Activated T-cell treated with anti-CD3 and anti-CD28 coated beads for 4 hours (primary cell): ENCODE measurements around the gene HOXA13.
A peak's percentile ranks its signal among the peaks of the same experiment; 100 is the strongest.

Experiments
- DNase-seq: peaks from one replicate; pipeline ENCODE4 v3.0.0-alpha.2; 2020

The HOXA13 gene

DNA sequence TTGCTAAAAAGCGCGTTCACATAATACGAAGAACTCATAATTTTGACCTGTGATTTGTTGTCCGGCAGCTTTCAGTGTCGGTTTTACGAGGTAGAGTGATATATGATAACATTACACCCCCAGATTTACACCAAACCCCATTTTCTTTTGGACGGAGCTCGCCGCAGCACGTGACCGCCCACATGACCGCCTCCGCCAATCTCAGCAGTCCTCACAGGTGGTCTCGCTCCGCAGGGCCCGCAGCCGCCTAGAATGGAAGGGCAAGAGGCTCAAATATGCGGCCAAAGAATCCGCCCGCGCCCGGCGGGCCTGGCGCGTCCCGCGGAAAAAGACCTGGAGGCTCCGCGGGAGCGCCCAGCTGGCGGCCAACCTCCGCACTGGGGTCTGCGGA is 43.4 kb downstream of the HOXA13 start, which contains the start of gene HOXA7:
Gene HOXA7 (minus strand): TSS at position 168 of the 391 bp plus-strand sequence. CDS start 130 bp downstream, at position 38.
- DNase-seq = no peak

DNA sequence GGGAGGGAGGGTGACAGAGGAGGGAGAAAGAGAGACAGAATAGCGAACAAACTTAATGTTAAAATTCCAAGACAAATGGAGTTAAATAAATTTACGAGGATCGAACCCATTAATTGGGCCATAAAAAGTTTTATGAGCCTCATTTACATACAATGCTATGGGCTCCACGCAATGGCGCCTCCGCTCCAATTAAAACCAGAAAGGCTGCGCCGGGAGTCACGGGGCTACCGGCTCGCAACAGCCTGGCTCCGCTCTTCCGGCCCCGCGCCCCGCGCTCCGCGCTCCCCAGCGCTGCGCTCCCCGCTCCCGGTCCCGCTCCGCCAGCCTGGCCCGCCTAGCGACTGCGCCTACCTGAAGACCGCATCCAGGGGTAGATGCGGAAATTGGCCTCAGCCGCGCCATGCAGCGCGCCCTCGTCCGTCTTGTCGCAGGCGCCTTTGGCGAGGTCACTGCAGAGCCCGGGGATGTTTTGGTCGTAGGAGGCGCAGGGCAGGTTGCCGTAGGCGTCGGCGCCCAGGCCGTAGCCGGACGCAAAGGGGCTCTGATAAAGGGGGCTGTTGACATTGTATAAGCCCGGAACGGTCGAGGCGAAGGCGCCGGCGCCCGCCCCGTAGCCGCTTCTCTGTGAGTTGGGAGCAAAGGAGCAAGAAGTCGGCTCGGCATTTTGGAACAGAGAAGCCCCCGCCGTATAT is 43.9 kb downstream of the HOXA13 start:
- no peak for DNase-seq

DNA sequence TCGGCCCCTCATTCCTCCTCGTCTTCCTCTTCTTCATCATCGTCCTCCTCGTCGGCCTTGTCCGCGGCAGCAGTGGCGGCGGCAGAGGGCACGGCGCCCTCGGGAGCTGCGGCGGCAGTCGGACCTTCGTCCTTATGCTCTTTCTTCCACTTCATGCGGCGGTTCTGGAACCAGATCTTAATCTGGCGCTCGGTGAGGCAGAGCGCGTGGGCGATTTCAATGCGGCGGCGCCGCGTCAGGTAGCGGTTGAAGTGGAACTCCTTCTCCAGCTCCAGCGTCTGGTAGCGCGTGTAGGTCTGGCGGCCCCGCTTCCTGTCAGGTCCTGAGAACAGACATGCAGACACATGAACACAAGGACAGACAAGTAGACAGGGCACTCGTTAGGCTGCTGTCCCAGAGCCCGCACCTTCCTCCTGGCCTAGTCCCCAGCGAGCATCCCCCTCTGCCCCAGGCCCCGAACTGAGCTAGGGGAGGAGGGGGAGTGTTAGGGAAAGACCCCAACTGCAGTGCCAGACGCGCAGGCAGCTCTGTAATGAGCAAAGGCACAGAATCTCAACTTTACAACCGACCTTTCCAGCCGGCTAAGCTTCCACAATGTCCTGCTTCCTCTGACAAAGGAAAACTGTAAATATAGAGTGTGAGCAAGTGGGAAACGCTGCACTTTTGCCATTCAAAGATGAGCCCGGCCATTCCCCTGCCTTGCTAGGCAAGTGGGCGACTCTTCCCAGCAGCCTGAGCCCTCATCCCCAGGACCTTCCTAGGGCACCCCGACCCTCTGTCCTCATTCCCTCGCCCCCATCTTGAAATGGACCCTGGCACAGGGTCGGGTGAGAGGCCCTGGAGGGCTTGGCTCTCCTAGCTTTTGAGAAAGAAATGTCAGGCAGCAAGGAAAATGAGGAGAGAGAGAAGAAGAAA is 44.7 kb downstream of the HOXA13 start:
- DNase-seq = peak; percentile 47

- no peak for DNase-seq
Observed at GRCh38 chr7:27154369-27154768, 45.5 kb downstream of the HOXA13 start.

DNA sequence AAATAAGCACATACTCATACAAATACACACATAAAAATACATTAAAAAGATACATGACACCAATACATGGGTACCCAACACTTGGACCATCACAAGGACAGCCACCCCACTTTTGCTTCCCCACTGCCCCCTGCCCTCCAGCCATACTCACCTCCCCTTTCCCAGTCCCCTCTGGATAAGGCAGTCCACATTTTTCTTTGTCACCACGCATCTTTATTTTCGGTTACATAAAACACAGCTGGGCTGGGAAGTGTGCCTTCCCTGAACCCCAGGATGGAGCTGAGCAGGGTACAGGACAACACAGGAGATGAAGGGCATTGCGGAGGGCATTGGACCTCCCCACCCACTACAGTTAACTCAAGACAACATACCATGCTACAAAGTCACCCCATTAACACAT is 46.4 kb downstream of the HOXA13 start:
- DNase-seq = no peak

- no peak for DNase-seq
Observed at GRCh38 chr7:27152816-27153442, 47.0 kb downstream of the HOXA13 start.

DNA sequence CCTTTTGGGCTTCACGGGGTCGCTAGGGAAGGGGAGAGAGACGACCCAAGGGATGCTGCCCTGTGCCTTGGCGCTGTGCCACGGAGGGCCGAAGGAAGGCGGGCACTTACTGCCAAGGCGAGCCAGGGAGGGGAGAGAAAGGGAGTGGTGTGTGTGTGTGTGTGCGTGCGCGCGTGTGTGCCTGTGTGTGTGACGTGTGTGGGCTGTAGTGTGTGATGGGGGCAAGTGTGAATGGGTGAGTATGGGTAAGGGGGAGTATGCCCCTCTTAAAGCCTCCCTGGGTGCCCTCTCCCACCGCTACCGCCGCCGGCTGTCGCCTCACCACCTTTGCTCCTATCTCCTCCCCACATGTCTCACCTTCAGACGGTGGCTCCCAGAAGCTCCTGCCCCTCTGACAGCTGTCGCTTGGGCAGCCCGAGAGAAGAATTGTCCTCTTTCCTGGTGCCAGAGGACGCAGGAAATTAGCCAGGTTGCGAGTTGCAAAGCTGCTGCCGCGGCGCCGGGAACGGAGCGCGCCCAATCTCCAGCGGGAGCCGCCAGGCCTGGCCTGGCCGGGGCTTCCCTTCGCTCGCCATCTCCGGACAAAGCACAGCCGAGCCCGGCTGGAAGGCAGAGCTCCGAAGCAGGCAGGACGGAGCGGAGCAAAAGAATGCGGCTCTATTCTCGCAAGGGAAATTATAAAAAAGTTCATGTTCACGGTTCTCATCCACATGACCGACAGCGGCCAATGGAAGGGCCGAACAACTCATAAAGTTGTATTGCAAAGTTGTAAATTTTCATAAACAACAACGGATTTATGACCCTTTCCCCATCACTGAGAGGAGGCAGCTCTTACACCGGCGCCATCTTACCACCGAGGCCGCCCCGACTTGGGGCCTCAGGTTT is 47.7 kb downstream of the HOXA13 start, which contains the start of gene HOXA3:
Gene HOXA3 (minus strand): TSS at position 653 of the 885 bp plus-strand sequence. CDS start 41,943 bp downstream, outside the sequence.
- no peak for DNase-seq

DNA sequence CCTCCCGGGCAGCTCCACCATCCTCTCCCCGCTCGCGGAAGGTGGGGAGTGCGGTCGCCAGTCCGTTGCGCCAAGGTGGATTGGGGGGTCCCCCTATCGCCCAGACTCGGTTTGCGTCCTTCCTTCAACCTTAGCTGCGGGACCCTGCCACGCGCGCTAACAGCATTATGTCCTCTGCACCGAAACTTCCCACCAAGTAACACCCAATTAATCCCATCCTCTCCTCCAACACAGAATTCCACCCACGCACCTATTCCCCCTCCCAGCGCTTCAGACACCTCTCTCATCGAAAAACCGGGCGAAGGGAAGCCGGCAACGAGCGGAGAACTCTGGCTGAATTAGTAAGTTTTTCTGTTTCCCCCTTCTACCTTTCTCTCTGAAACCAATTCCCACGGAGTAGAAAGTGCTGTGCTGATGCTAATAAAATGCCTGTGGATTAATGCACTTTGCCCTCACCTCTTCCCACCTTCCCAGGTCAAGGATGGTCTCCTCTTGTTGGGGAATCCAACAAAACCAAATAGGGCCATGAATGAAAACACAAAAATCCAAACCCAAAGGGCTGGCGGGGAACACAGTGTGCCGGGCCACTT is 48.5 kb downstream of the HOXA13 start:
- DNase-seq = no peak

GRCh38 chr7:27150568-27151340 is 49.1 kb downstream of the HOXA13 start:
- no peak for DNase-seq

- DNase-seq = no peak
Observed at GRCh38 chr7:27149842-27150567, 49.9 kb downstream of the HOXA13 start.

GRCh38 chr7:27148756-27149641 is 50.9 kb downstream of the HOXA13 start:
- no peak for DNase-seq

DNA sequence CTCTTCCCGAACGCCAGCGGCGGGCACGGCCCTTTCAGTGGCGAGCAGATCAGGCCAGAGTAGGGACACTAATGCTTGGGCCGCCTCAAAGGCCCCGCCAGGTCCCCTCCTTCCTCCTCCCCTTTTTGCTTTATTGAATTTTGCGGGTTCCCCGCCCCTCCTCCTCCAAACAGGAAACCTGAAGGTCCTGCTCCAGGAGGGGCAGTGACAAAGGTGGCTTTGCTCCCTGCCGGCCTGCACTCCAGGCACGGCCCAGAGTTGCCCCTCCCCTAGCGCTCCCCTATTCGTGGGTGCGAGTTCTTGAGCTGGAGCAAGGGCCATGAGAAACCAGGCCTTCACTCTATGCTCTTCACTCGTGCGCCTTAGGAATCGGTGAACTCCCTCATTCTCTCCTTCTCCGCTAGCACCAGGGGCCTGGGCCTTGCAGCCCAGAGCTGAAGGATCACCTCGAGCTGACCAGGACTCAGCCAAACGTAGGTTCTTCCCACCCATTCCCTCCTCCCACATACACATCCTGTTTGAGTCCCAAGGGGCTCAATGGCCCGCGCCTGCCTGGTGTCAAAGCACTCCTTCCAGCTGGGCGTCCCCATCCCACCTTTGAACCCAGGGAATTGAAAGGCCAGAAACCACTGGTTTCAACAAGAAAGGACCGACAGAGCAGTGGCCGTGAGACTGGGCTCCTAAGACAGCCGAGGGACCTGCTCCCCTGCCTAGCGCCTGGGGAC is 51.7 kb downstream of the HOXA13 start:
- DNase-seq = no peak

DNA sequence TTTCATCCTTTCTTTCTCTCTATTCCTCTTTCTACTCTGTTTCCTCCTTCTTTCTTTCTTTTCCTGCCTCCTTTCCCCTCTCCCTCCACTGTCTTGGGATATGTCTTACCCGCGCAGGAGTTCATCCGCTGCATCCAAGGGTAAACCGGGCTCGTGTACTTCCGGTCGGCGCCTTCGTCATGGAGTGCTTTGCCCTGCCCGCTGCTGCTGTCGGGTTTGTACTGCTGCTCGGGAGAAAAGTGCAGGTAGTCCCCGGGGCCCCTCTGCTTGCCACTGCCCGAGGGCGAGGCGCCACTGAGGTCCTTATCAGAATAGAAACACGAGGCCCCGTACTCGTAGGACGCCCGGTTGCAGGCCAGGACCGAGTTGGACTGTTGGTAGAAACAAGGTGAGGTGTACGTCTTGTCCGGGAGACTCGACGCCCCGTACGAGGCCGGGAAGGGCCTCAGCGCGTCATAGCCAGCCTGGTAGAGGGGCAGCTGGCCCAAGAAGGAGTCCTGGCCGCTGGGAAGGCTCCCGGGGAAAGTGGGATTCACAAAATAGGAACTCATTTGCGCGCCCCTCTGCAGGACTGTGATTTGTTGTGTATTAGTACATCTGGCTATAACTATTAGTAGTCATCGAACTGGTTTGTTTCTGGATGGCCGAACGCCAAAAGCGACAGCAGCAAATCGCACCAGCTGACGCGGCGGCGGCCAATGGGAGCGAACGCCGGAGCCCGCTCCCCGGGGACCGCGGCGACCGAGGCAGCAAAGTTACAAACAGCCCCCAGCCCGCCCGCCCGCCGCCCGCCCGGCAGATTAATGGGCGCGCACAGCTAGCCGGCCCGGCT is 52.5 kb downstream of the HOXA13 start, which contains the start of gene HOXA6:
Gene HOXA6 (minus strand): TSS at position 576 of the 832 bp plus-strand sequence. CDS start 25 bp downstream, at position 551.
- no peak for DNase-seq

DNA sequence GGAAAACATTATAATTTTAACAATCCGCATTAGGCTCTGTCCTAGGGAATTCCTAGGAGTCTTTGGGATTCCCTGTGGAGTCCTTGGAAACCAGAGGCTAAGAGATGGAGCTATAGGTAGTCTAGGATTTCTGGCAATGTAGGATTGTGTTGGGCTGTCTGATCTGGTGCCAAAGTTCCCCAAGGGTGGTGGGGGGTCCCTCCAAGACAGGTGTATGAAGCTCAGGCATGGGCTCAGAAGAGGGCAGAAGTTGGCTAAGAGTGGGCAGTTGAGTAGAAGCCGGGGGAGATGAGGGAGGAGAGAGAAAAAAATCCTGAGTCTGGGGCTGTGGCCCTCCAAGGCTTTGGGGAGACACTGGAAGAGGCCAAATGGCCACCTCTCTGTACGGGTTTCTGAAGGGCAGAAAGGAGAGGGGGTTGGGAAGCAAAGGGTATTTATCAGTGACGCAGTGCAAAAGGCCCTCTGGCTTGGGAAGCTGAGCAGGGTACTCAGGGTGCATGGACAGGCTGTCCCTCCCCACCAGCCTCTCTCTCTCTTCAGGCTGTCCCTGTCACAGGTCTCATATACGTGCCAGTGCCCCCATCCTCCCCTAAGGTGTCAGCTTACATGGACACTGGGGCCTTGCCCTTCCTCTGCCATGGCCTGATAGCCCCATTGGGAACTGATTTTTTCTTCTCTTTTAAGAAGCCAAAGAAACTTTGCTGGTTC is 53.2 kb downstream of the HOXA13 start:
- no peak for DNase-seq

DNA sequence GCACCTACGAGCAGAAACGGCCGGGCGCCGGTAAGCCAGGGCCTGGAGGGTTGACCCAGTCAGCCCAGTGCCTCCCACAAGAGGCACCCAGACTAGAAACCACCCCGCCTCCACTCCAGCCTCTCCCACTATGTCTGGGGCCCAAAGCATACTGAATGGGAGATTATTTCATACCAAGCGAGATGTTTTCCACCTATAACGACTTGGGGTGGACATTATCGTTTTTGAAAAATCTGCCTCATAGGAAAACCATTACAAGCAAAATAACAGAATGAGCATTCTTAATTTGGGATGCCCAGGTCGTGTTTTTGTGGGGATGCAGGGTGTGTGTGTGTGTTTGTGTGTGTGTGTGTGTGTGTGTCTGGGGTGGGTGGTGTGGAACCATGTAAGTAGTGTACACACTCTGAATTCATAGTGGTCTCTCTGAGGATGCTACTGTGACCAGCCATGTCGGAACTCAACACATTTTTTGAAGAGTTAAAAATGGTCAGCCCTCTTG is 53.9 kb downstream of the HOXA13 start:
- DNase-seq = no peak

DNA sequence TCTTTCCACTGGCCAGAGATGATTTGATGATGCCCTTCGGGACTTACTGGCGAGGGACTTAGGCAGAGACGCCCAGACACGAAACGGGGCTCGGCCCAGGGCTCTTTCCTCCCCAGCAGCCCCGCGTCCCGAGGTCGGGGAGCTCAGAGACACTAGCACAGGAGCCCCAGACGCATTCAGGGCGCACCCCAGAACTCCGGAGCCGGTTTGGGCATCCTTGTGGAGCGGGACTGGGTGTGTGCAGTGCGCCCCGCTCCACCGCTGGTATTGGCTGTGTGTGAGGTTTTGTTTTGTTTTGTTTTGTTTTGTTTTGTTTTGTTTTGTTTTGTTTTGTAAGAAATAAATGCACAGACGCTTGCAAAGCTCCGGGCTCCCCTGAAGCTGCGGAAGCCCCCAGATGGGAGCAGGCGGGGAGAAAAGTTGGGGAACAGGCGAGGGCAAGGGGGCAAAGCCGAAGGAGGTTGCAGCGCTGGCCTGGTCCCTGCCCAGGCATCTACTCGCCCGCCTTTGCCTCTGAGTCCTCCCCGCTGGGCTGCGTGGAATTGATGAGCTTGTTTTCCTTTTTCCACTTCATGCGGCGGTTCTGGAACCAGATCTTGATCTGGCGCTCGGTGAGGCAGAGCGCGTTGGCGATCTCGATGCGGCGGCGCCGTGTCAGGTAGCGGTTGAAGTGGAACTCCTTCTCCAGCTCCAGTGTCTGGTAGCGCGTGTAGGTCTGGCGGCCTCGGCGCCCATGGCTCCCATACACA is 54.6 kb downstream of the HOXA13 start:
- DNase-seq = no peak
